GM21576 (cell line): ENCODE data around the gene GIMD1.
A peak's percentile ranks its signal among the peaks of the same experiment; 100 is the strongest.
"Not testable (repeated sequence)": the region's sequence is repeated elsewhere in the genome, so short reads cannot be mapped to it uniquely, and the experiment has no call there.

Experiments
- ATAC-seq: cut with Tn5 transposase; IDR thresholded peaks from one replicate; pipeline ENCODE4 v1.9.1; 2021; ENCODE audit warnings: mild to moderate bottlenecking, moderate library complexity; ENCODE audit not compliant: unreplicated experiment

GIMD1 gene

GRCh38 chr4:106368678-106369077 is at the start of gene GIMD1:
Gene GIMD1 (minus strand): TSS chr4:106368778. CDS start chr4:106367435, 1,343 bp downstream.
- no peak for ATAC-seq

GRCh38 chr4:106414366-106414765 is 45.8 kb upstream of the GIMD1 start:
- ATAC-seq, result no peak

GRCh38 chr4:106409901-106410889 is 41.6 kb upstream of the GIMD1 start:
- ATAC-seq, result no peak

- not testable (repeated sequence) for ATAC-seq
Observed at GRCh38 chr4:106408004-106408403, 39.4 kb upstream of the GIMD1 start.

GRCh38 chr4:106401157-106401556 is 32.6 kb upstream of the GIMD1 start:
- no peak for ATAC-seq

- not testable (repeated sequence) for ATAC-seq
Observed at GRCh38 chr4:106398898-106399297, 30.3 kb upstream of the GIMD1 start.

- no peak for ATAC-seq
Observed at GRCh38 chr4:106395582-106395981, 27.0 kb upstream of the GIMD1 start.

GRCh38 chr4:106385853-106386393 is 17.3 kb upstream of the GIMD1 start:
- no peak for ATAC-seq

- no peak for ATAC-seq
Observed at GRCh38 chr4:106384878-106385277, 16.3 kb upstream of the GIMD1 start.

GRCh38 chr4:106380179-106380578 is 11.6 kb upstream of the GIMD1 start:
- ATAC-seq, result no peak

- ATAC-seq, result no peak
Observed at GRCh38 chr4:106373026-106373425, 4.4 kb upstream of the GIMD1 start.

- no peak for ATAC-seq
Observed at GRCh38 chr4:106371161-106371560, 2.6 kb upstream of the GIMD1 start.

- ATAC-seq, result no peak
Observed at GRCh38 chr4:106370214-106370613, 1.6 kb upstream of the GIMD1 start.

GRCh38 chr4:106369456-106370060 is 980 bp upstream of the GIMD1 start:
- ATAC-seq, result peak; percentile 79

- no peak for ATAC-seq
Observed at GRCh38 chr4:106367072-106367471, 1.5 kb downstream of the GIMD1 start.

- ATAC-seq, result no peak
Observed at GRCh38 chr4:106366026-106366425, 2.6 kb downstream of the GIMD1 start.

GRCh38 chr4:106365613-106366012 is 3.0 kb downstream of the GIMD1 start:
- ATAC-seq, result no peak

GRCh38 chr4:106364282-106364681 is 4.3 kb downstream of the GIMD1 start:
- no peak for ATAC-seq

- ATAC-seq, result no peak
Observed at GRCh38 chr4:106362086-106362825, 6.3 kb downstream of the GIMD1 start.

- ATAC-seq, result no peak
Observed at GRCh38 chr4:106358899-106359298, 9.7 kb downstream of the GIMD1 start.

GRCh38 chr4:106355193-106355592 is 13.4 kb downstream of the GIMD1 start:
- no peak for ATAC-seq
